Measurements from ENCODE around the gene DMRTC2.

DMRTC2 gene

GRCh38 chr19:41847351-41848105 lies 2.7 kb downstream of the DMRTC2 start:
- H3K79me2 ChIP-seq (ENCODE audit: control insufficient read depth, low read length) = no peaks in the 10 kb centered on the region
- no peaks in the 10 kb centered on the region for H3K36me3 ChIP-seq (ENCODE audit: control insufficient read depth, low read length)
- H3K27ac ChIP-seq (ENCODE audit: low read depth, low read length) = no peak overlapping the region
- H4K20me1 ChIP-seq (ENCODE audit: control insufficient read depth, insufficient read depth, low read depth, low read length) = no peaks in the 10 kb centered on the region
- no peak overlapping the region for H3K4me3 ChIP-seq (ENCODE audit: low read length)
- peaks cover 25% of the 10 kb centered on the region for H3K27me3 ChIP-seq (ENCODE audit: control insufficient read depth, low read length)
- no peak overlapping the region for H3K4me2 ChIP-seq (ENCODE audit: low read length)
- H3K9me3 ChIP-seq (ENCODE audit: control insufficient read depth, insufficient read depth, low read length) = no peaks in the 10 kb centered on the region
- H3K4me1 ChIP-seq (ENCODE audit: control insufficient read depth, low read length) = no peaks in the 10 kb centered on the region
- no peaks in the 10 kb centered on the region for H3K9me2 ChIP-seq (replicated peaks; ENCODE audit: control insufficient read depth, low read length)
- no peaks in the 10 kb centered on the region for H3F3A ChIP-seq (ENCODE audit: control insufficient read depth, insufficient read depth)
- no peak for TF ChIP-seq CTCF (IDR thresholded peaks at IDR 0.05; ENCODE audit: low read depth, low read length, poor library complexity, severe bottlenecking)
- TF ChIP-seq EZH2phosphoT487 (IDR thresholded peaks at IDR 0.05; ENCODE audit: borderline replicate concordance, low read length) = no peak

- TF ChIP-seq EZH2phosphoT487 (IDR thresholded peaks at IDR 0.05; ENCODE audit: borderline replicate concordance, low read length) = no peak
- no peak for TF ChIP-seq CTCF (IDR thresholded peaks at IDR 0.05; ENCODE audit: low read depth, low read length, poor library complexity, severe bottlenecking)
- no peaks in the 10 kb centered on the region for H3K4me1 ChIP-seq (ENCODE audit: control insufficient read depth, low read length)
- no peaks in the 10 kb centered on the region for H4K20me1 ChIP-seq (ENCODE audit: control insufficient read depth, insufficient read depth, low read depth, low read length)
- H3K4me3 ChIP-seq (ENCODE audit: low read length) = no peak overlapping the region
- H3K9me2 ChIP-seq (replicated peaks; ENCODE audit: control insufficient read depth, low read length) = no peaks in the 10 kb centered on the region
- H3F3A ChIP-seq (ENCODE audit: control insufficient read depth, insufficient read depth) = no peaks in the 10 kb centered on the region
- no peaks in the 10 kb centered on the region for H3K9me3 ChIP-seq (ENCODE audit: control insufficient read depth, insufficient read depth, low read length)
- H3K27me3 ChIP-seq (ENCODE audit: control insufficient read depth, low read length) = peaks cover 29% of the 10 kb centered on the region
- H3K4me2 ChIP-seq (ENCODE audit: low read length) = no peak overlapping the region
- H3K27ac ChIP-seq (ENCODE audit: low read depth, low read length) = no peak overlapping the region
- H3K79me2 ChIP-seq (ENCODE audit: control insufficient read depth, low read length) = no peaks in the 10 kb centered on the region
- H3K36me3 ChIP-seq (ENCODE audit: control insufficient read depth, low read length) = no peaks in the 10 kb centered on the region
Observed at GRCh38 chr19:41848666-41849065, 3.8 kb downstream of the DMRTC2 start.

- H3K9me2 ChIP-seq (replicated peaks; ENCODE audit: control insufficient read depth, low read length) = no peaks in the 10 kb centered on the region
- no peak for TF ChIP-seq CTCF (IDR thresholded peaks at IDR 0.05; ENCODE audit: low read depth, low read length, poor library complexity, severe bottlenecking)
- TF ChIP-seq EZH2phosphoT487 (IDR thresholded peaks at IDR 0.05; ENCODE audit: borderline replicate concordance, low read length) = no peak
- H3K4me2 ChIP-seq (ENCODE audit: low read length) = no peak overlapping the region
- H3F3A ChIP-seq (ENCODE audit: control insufficient read depth, insufficient read depth) = no peaks in the 10 kb centered on the region
- no peaks in the 10 kb centered on the region for H3K36me3 ChIP-seq (ENCODE audit: control insufficient read depth, low read length)
- H3K79me2 ChIP-seq (ENCODE audit: control insufficient read depth, low read length) = no peaks in the 10 kb centered on the region
- H4K20me1 ChIP-seq (ENCODE audit: control insufficient read depth, insufficient read depth, low read depth, low read length) = no peaks in the 10 kb centered on the region
- no peaks in the 10 kb centered on the region for H3K4me1 ChIP-seq (ENCODE audit: control insufficient read depth, low read length)
- H3K27me3 ChIP-seq (ENCODE audit: control insufficient read depth, low read length) = peaks cover 29% of the 10 kb centered on the region
- H3K9me3 ChIP-seq (ENCODE audit: control insufficient read depth, insufficient read depth, low read length) = no peaks in the 10 kb centered on the region
- H3K4me3 ChIP-seq (ENCODE audit: low read length) = no peak overlapping the region
- no peak overlapping the region for H3K27ac ChIP-seq (ENCODE audit: low read depth, low read length)
Observed at GRCh38 chr19:41849067-41849466, 4.2 kb downstream of the DMRTC2 start.

Measured in DOHH2 (cell line).